ENCODE measurements around the gene AGBL5.

DNA sequence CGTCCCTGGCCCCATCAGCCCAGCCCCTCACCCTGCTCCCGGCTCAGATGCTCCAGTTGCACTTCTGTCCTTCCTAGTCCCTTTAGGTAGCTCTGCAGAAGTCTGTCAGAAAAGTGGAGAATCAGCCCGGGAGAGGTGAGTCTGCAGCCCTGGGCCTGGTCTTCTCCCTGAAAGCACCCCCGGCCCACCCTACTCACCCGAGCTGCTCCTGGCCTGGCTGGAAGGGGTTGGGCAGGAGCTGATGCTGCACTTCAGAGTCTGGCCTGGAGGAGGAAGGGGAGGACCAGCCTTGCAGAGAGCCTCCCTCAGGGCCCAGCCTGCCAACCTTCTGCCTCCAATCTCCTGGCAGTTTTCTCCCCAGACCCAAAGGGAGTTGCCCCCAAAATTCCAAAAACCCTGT, 50.9 kb downstream of the AGBL5 start:
- TF ChIP-seq, protein P1, sequence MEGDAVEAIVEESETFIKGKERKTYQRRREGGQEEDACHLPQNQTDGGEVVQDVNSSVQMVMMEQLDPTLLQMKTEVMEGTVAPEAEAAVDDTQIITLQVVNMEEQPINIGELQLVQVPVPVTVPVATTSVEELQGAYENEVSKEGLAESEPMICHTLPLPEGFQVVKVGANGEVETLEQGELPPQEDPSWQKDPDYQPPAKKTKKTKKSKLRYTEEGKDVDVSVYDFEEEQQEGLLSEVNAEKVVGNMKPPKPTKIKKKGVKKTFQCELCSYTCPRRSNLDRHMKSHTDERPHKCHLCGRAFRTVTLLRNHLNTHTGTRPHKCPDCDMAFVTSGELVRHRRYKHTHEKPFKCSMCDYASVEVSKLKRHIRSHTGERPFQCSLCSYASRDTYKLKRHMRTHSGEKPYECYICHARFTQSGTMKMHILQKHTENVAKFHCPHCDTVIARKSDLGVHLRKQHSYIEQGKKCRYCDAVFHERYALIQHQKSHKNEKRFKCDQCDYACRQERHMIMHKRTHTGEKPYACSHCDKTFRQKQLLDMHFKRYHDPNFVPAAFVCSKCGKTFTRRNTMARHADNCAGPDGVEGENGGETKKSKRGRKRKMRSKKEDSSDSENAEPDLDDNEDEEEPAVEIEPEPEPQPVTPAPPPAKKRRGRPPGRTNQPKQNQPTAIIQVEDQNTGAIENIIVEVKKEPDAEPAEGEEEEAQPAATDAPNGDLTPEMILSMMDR (IDR thresholded peaks at IDR 0.05; ENCODE audit: borderline replicate concordance, extremely low read depth, low read length, poor library complexity, severe bottlenecking): no peak
- TF ChIP-seq EZH2 (IDR thresholded peaks at IDR 0.05; ENCODE audit: borderline replicate concordance, low read depth, low read length, severe bottlenecking): no peak

Data from DND-41 (cell line).